CD14-positive monocyte (primary cell): Measurements from ENCODE around the gene ASCC1. TPM values are rescaled to one million over a fixed set of nuclear protein-coding genes. Genes with fewer than 3 reads are reported as not detected.

ENCODE experiments used
- DNase-seq, 3 donors: peaks; one replicate each; pipeline ENCODE4 v3.0.0-alpha.2; 2011 to 2022
- H2AFZ ChIP-seq: 2 replicates; pipeline ENCODE4 v1.6.0; 2012; ENCODE audit warnings: mild to moderate bottlenecking, low read depth, low read length, inconsistent platforms; ENCODE audit not compliant: insufficient read depth, poor library complexity, severe bottlenecking
- H3K27ac ChIP-seq, 2 donors: 1 replicate in 1 of 2; 2 replicates in 1 of 2; pipeline ENCODE4 v1.5.1; 2012 to 2013; ENCODE audit warnings: low read length in 2 of 2, control low read depth in 1 of 2, inconsistent platforms in 1 of 2, low read depth in 1 of 2, mild to moderate bottlenecking in 1 of 2
- H3K27me3 ChIP-seq, 2 donors: one replicate each; pipeline versions ENCODE4 v1.6.0 to v1.6.1; 2011 to 2013; ENCODE audit warnings: low read length in 2 of 2; ENCODE audit not compliant: control insufficient read depth in 2 of 2, insufficient read depth in 2 of 2
- H3K36me3 ChIP-seq, 2 donors: replicated peaks in 1 of 2; 1 replicate in 1 of 2; 2 replicates in 1 of 2; pipeline versions ENCODE4 v1.5.1 to v1.6.1; 2012 to 2013; ENCODE audit warnings: low read length in 2 of 2, control low read depth in 1 of 2, inconsistent platforms in 1 of 2, mild to moderate bottlenecking in 1 of 2; ENCODE audit not compliant: insufficient read depth in 2 of 2, control insufficient read depth in 1 of 2
- H3K4me1 ChIP-seq, 2 donors: 1 replicate in 1 of 2; 2 replicates in 1 of 2; pipeline versions ENCODE4 v1.5.1 to v1.6.1; 2012 to 2013; ENCODE audit warnings: low read length in 2 of 2, control low read depth in 1 of 2, inconsistent platforms in 1 of 2, mild to moderate bottlenecking in 1 of 2, moderate library complexity in 1 of 2; ENCODE audit not compliant: insufficient read depth in 2 of 2, control insufficient read depth in 1 of 2
- H3K4me2 ChIP-seq: replicated peaks from 2 replicates; pipeline ENCODE3; 2012; ENCODE audit warnings: low read length, moderate library complexity, mild to moderate bottlenecking; ENCODE audit not compliant: poor library complexity, severe bottlenecking; ENCODE audit errors: extremely low read depth
- H3K4me3 ChIP-seq, 3 experiments: fragments of 200-600 bp in 1 of 3; sonication (generic) in 1 of 3; replicated peaks in 1 of 3; 1 replicate in 2 of 3; 2 replicates in 1 of 3; pipeline ENCODE4 v1.5.1; 2011 to 2013; ENCODE audit warnings: low read length in 3 of 3, mild to moderate bottlenecking in 3 of 3, control low read depth in 2 of 3, low read depth in 2 of 3, inconsistent platforms in 1 of 3, moderate library complexity in 1 of 3
- H3K79me2 ChIP-seq: 2 replicates; pipeline ENCODE4 v1.6.0; 2012; ENCODE audit warnings: mild to moderate bottlenecking, control low read depth, inconsistent platforms, low read length, moderate library complexity; ENCODE audit not compliant: insufficient read depth
- H3K9ac ChIP-seq: 2 replicates; pipeline ENCODE4 v1.6.0; 2017; ENCODE audit warnings: low read length, mild to moderate bottlenecking; ENCODE audit not compliant: insufficient read depth, poor library complexity, severe bottlenecking
- H3K9me3 ChIP-seq, 2 donors: replicated peaks in 1 of 2; 1 replicate in 1 of 2; 2 replicates in 1 of 2; pipeline versions ENCODE4 v1.5.1 to v1.6.1; 2012 to 2013; ENCODE audit warnings: low read length in 2 of 2, control low read depth in 1 of 2; ENCODE audit not compliant: control insufficient read depth in 1 of 2, insufficient read depth in 1 of 2
- H4K20me1 ChIP-seq: 2 replicates; pipeline ENCODE4 v1.6.0; 2012; ENCODE audit warnings: mild to moderate bottlenecking, low read length, control low read depth, moderate library complexity; ENCODE audit not compliant: insufficient read depth
- H3K27ac Mint-ChIP-seq, 7 donors: one replicate each; pipeline ENCODE4 v1.8.0; 2020; ENCODE audit warnings: mild to moderate bottlenecking in 7 of 7, mixed read lengths in 7 of 7, moderate library complexity in 6 of 7, inconsistent platforms in 2 of 7
- H3K27me3 Mint-ChIP-seq, 3 donors: one replicate each; pipeline ENCODE4 v1.8.0; 2021 to 2022; ENCODE audit warnings: low read depth in 3 of 3, mild to moderate bottlenecking in 3 of 3, mixed read lengths in 3 of 3, moderate library complexity in 3 of 3, inconsistent platforms in 1 of 3
- H3K36me3 Mint-ChIP-seq, 2 donors: one replicate each; pipeline ENCODE4 v1.8.0; 2020; ENCODE audit warnings: mixed read lengths in 2 of 2, inconsistent platforms in 1 of 2, mild to moderate bottlenecking in 1 of 2
- H3K4me1 Mint-ChIP-seq: one replicate; pipeline ENCODE4 v1.8.0; 2020; ENCODE audit warnings: mild to moderate bottlenecking, mixed read lengths
- H3K4me3 Mint-ChIP-seq, 2 donors: one replicate each; pipeline ENCODE4 v1.8.0; 2020; ENCODE audit warnings: mild to moderate bottlenecking in 2 of 2, mixed read lengths in 2 of 2, moderate library complexity in 1 of 2
- H3K9me3 Mint-ChIP-seq, 7 donors: one replicate each; pipeline ENCODE4 v1.8.0; 2020 to 2022; ENCODE audit warnings: mixed read lengths in 7 of 7, mild to moderate bottlenecking in 6 of 7, moderate library complexity in 6 of 7, inconsistent platforms in 2 of 7
- CTCF ChIP-seq: fragments of 200-600 bp; IDR thresholded peaks from one replicate; pipeline ENCODE4 v1.8.0; 2022; ENCODE audit warnings: antibody characterized with exemption, mild to moderate bottlenecking
- WGBS: methylation state at CpG from one replicate; pipeline ENCODE4 v1.1.5; 2013; ENCODE audit warnings: missing lambda C conversion rate; ENCODE audit not compliant: insufficient coverage; 5-methylcytosine and 5-hydroxymethylcytosine counted together
- intact Hi-C, 2 donors: fragments of 100-400 bp; cut with micrococcal nuclease; formaldehyde crosslinking; loops; one replicate each; pipeline versions ENCODE4 v1.15.0 to v1.15.1; 2023
- polyA plus RNA-seq, 3 donors: library from polyadenylated mRNA; depleted of rRNA in 1 of 3; unstranded in 2 of 3; stranded (reverse) in 1 of 3; fragments of 300-500 nt in 2 of 3; fragments of >200 nt in 1 of 3; fragmentation: Illumina TruSeq in 2 of 3; gene quantifications; 1 replicate in 2 of 3; 2 replicates in 1 of 3; pipeline ENCODE4 v1.2.3, GENCODE V29; 2012 to 2021

ASCC1 gene
- polyA plus RNA-seq, 3 donors: 8.2 to 20.9 (median 17.9) TPM

GRCh38 chr10:72260239-72260975 lies 44.3 kb upstream of the ASCC1 start:
- Histone ChIP-seq H3K4me2 (peak overlapping the region; percentile 79), H3K4me1 (peaks cover 45 to 47% of the 10 kb centered on the region in 2 donors), H3K9me3 (no peaks in the 10 kb centered on the region), H3K79me2 (no peaks in the 10 kb centered on the region), H3K36me3 (no peaks in the 10 kb centered on the region), H3K27me3 (no peaks in the 10 kb centered on the region), H3K9ac (peak overlapping the region; percentile 73), H3K4me3 (peak overlapping the region; percentile 63 to 79 (median 64)), H3K27ac (peak overlapping the region; percentile 59 to 86), H4K20me1 (no peaks in the 10 kb centered on the region), H2AFZ (peak overlapping the region; percentile 73)
- 4% methylated on average over 5 of the region's 19 CpGs for WGBS
- intact Hi-C loops: loop anchor here in 1 of 2 donors (5.0 kb wide), 1 partner anchor 37 kb away; no protein-coding TSS in a partner anchor
- peaks cover 0 to 2% of the 10 kb centered on the region in 2 donors for H3K36me3 Mint-ChIP-seq
- peaks cover 0 to 3% (median 2%) of the 10 kb centered on the region in 3 donors for H3K27me3 Mint-ChIP-seq
- peaks cover 45% of the 10 kb centered on the region for H3K4me1 Mint-ChIP-seq
- peak; percentile 83 to 92 (median 85) for DNase-seq
- no peaks in the 10 kb centered on the region for H3K9me3 Mint-ChIP-seq
- no peak for TF ChIP-seq CTCF
- peak overlapping the region; percentile 85 to 91 for H3K4me3 Mint-ChIP-seq
- peak overlapping the region; percentile 74 to 95 (median 89) for H3K27ac Mint-ChIP-seq

- no peak overlapping the region for H3K4me2 ChIP-seq
- Mint-ChIP-seq H3K4me3 (peak overlapping the region in 1 of 2 donors; percentile 20), H3K9me3 (no peaks in the 10 kb centered on the region), H3K4me1 (peaks cover 52% of the 10 kb centered on the region), H3K27ac (peak overlapping the region; percentile 74 to 95 (median 89)), H3K36me3 (peaks cover 0 to 2% of the 10 kb centered on the region in 2 donors), H3K27me3 (peaks cover 2 to 3% (median 2%) of the 10 kb centered on the region in 3 donors)
- WGBS: no CpG with 5 or more reads among the region's 5 CpGs
- H3K36me3 ChIP-seq: no peaks in the 10 kb centered on the region
- H3K9me3 ChIP-seq: no peaks in the 10 kb centered on the region
- H3K27me3 ChIP-seq: no peaks in the 10 kb centered on the region
- TF ChIP-seq CTCF: no peak
- H3K27ac ChIP-seq: peak overlapping the region; percentile 59 to 86
- intact Hi-C loops: loop anchor here (5.0 kb wide), 4 partner anchors 33 to 78 kb away; partner anchors contain the start of genes ANAPC16 (in 1 of the 2) and ASCC1 (in 1 of the 2)
- no peaks in the 10 kb centered on the region for H3K79me2 ChIP-seq
- H3K4me1 ChIP-seq: peaks cover 52 to 54% of the 10 kb centered on the region in 2 donors
- DNase-seq: peak in 1 of 3 donors; percentile 48
- H2AFZ ChIP-seq: no peak overlapping the region
- no peaks in the 10 kb centered on the region for H4K20me1 ChIP-seq
- no peak overlapping the region for H3K4me3 ChIP-seq
- no peak overlapping the region for H3K9ac ChIP-seq
Measured at GRCh38 chr10:72259491-72260238, 43.6 kb upstream of the ASCC1 start.
